GM12801 (cell line): ENCODE results near the gene ZNF618.

Experiments
- TF ChIP-seq, protein P1 (sequence below): IDR thresholded peaks from one replicate; pipeline ENCODE4 v1.5.1; 2011; ENCODE audit warnings: control low read depth; ENCODE audit not compliant: insufficient read length; ENCODE audit errors: extremely low read depth

ZNF618 gene

DNA sequence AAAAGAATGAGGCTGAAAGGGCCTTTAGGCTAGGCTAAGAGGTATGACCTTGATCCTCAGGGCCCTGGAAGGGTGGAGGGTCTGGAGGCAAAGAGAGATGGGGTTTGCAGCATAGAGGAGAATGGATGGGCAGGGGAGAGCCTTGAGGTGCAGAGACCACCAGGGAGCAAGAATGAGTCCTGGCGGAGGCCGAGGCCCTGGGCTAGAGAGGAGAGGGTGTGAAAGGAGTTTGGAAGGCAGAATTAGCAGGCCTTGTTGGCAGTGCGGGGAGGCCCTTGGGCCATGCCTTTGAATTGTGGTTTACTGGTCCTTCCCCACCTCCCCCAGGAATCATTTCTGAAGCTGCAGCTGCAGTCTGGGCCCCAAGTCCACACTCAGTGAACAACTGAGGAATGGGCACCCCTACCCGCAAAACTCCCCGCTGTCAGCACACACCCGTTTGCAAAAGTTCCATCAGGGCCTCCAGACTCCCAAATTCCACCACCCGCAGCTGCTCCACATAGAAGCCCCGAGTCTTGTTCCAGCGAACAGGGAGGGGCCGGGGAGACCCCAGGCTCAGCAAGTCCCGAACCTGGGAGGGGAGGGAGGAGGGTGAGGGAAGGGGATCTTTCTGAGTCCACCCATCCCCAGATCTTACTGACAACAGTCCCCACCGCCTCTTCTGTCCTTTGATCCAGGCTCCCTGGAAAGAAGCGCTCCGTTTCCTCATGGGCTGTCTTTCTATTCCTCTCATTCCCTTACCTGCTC is 220.9 kb downstream of the ZNF618 start:
- TF ChIP-seq, protein P1, sequence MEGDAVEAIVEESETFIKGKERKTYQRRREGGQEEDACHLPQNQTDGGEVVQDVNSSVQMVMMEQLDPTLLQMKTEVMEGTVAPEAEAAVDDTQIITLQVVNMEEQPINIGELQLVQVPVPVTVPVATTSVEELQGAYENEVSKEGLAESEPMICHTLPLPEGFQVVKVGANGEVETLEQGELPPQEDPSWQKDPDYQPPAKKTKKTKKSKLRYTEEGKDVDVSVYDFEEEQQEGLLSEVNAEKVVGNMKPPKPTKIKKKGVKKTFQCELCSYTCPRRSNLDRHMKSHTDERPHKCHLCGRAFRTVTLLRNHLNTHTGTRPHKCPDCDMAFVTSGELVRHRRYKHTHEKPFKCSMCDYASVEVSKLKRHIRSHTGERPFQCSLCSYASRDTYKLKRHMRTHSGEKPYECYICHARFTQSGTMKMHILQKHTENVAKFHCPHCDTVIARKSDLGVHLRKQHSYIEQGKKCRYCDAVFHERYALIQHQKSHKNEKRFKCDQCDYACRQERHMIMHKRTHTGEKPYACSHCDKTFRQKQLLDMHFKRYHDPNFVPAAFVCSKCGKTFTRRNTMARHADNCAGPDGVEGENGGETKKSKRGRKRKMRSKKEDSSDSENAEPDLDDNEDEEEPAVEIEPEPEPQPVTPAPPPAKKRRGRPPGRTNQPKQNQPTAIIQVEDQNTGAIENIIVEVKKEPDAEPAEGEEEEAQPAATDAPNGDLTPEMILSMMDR, result no peak

DNA sequence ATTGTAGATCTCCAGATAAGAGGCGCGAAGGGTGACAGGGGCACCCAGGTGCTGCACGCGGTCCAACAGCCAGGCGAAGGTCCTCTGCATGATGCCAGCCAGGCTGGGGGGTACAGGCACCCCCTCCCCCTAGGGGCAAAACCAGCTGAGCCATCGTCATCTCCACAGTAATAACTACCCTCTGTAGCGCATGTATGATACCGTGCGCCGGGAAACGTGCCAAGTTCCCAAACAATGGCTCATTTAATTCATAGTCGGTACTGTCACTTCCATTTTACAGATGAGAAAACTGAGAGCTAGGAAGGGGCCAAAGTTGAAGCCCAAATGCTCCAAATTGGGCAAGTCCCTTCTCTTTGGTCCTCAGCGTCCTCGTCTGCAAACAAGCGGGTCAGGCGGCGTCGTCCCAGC is 221.5 kb downstream of the ZNF618 start:
- TF ChIP-seq, protein P1, result no peak

DNA sequence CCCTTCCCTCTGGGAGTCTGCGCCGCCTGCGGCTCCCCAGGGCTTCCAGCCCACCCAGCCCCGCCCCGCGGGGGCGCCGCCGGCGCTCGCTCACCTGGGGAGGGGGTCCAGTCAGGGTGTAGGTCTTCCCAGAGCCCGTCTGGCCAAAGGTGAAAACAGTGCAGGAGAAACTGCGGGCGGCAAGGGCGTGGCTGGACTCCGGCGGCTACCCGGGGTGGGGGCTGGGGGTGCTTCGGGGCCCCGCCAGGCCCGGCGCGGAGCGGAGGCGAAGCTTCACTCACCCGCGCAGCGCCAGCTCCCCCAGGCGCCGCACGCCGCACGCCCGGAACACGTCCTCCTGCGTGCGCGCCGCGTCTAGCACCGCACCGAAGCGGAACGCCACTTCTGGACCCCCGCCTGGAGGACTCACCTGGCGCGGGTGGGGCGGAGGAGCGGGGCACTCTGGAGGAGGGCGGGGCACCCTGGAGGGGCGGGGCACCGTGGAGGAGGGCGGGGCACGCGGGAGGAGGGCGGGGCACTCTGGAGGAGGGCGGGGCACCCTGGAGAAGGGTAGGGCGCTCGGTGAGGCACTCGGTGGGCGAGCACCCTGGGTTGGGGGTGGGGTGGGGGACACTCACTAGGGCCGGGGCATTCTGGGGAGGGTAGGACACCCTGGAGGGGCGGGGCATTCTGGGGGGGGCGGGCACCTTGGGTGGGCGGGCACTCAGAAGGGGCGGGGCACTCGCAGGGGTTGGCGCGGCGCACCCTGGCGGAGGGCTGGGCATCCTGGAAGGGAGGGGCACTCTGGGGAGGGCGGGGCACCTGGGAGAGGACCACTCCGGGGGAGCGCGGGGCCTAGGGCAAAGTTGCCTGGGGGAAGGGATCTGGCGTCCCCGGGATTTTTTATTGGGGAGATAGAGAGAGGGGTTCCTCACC is 222.2 kb downstream of the ZNF618 start:
- TF ChIP-seq, protein P1, result no peak

DNA sequence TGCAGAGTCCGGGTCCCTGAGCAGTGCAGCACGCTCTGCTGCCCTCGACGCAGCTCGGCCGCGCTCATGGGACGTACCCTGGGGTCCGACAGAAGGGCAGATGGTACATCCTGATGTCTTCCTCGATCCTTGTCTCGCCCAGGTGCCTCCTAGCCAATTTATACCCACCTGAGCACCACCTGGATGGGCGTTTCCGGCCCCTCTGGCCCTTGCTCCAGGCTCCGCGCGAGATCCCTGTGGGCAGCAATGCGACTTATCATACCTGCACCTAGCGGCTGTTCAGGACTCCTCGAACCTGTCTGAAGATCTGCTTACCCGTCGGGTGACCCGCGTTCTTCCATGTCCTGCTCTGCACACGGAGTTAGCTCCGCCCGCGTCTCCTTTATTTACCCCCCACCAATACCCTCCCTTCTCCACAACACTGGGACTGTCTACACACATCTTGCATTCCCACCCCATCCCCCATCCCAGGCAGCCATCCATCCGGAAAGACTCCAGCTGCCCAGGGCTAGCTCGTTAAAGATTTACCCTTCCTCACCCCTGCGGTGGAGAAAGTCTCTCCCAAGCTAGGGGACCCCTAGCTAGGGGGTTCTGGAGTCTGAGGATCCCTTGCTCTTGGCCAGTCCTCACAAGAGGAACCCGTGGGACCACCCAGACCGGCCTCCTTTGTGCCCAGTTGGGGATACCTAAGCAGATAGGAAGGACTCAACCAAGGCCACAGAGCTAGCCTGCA is 223.0 kb downstream of the ZNF618 start, which contains the start of gene KIF12:
TSS of gene KIF12 (minus strand) at position 357 of the 733 bp plus-strand sequence. CDS start at position 341, 16 bp downstream.
- TF ChIP-seq, protein P1, result no peak

DNA sequence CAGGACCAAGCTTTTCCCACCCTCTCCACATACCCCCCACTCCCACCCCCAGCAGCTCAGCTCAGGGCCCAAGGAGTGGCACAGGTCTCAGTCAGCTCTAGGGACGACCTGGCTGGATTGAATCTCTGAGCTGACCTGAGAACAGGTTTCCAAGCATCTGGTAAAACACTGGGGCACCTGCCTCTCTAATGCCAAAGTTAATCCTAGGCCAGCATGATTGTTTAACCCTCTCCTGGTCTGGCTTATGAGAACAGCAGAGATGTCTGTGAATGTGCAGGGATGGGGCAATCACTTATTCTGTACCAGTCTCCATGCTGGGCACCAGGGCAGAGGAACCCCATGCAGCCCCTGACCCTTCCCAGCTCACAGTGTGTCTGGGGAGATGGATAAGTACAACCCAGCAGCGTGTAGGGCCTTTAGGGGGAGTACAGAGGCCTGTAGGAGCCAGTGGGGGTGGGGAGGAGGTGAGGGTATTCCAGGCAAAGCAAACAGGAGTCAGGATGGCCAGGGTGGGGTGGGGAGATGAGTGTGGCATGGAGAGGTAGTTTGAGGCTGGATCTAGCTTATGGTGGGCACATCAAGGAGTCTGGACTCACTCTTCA is 223.7 kb downstream of the ZNF618 start:
- TF ChIP-seq, protein P1, result no peak

DNA sequence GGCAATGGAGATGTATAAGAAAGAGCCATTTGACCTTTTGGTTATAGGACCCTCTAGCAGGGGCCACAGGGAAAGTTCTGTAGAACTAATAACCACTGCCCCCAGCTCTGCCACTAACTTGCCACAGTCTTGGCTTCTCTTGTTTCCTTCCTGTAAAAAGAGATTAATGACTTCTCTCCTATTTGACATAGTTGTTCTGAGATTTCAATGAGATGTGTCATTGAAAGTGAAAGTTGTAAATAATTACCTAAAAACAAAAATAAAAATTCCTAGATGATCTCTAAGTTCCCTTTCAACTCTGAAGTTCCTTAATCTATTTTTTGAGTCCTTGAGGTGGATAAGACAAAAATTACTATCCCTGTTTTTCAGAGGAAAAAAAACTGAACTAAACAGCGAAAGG is 224.4 kb downstream of the ZNF618 start:
- TF ChIP-seq, protein P1, result no peak
